ENCODE data around the gene LSM7. TPM values are rescaled to one million over a fixed set of nuclear protein-coding genes. Genes with fewer than 3 reads are reported as not detected.

Gene LSM7
- total and polyA plus RNA-seq, 7 experiments from 2014 or later = 79.4 to 182 (median 103) TPM

GRCh38 chr19:2290441-2291184 is 37.8 kb downstream of the LSM7 start:
- peak; percentile 10 for ATAC-seq
- Histone ChIP-seq H3K27ac (ENCODE audit: low read depth, low read length) (peak overlapping the region; percentile 59), H3K4me1 (ENCODE audit: control insufficient read depth in 2 of 2, insufficient read depth in 2 of 2, low read length in 2 of 2) (peaks cover 15 to 19% of the 10 kb centered on the region in 2 donors), H3K4me3 (ENCODE audit: low read length) (peak overlapping the region; percentile 74), H3K36me3 (ENCODE audit: control insufficient read depth in 2 of 3, insufficient read depth in 3 of 3, low read length in 3 of 3) (peaks cover 0 to 3% (median 0%) of the 10 kb centered on the region in 3 experiments), H3K27me3 (ENCODE audit: control insufficient read depth in 2 of 2, insufficient read depth in 2 of 2, low read length in 2 of 2) (no peaks in the 10 kb centered on the region), H3K9me3 (ENCODE audit: control insufficient read depth in 2 of 3, low read length in 3 of 3) (no peaks in the 10 kb centered on the region)
- H3K9me3 Mint-ChIP-seq = peaks cover 0 to 2% (median 0%) of the 10 kb centered on the region in 11 donors
- peaks cover 3 to 23% (median 5%) of the 10 kb centered on the region in 5 donors for H3K36me3 Mint-ChIP-seq
- H3K27me3 Mint-ChIP-seq = no peaks in the 10 kb centered on the region
- CTCF ChIA-PET = interaction anchor here (1.0 kb wide), 1 partner anchor 11 kb away, joined by 3 read pairs; no protein-coding TSS in a partner anchor
- POLR2A ChIA-PET = interaction anchor here (0.6 to 2.2 kb wide), 8 partner anchors 8 to 41 kb away, joined by 3 to 14 read pairs (median 5); partner anchors contain the start of genes LSM7, PEAK3 and SPPL2B
- H3K4me3 Mint-ChIP-seq = peak overlapping the region; percentile 74 to 90 (median 82)
- H3K27ac Mint-ChIP-seq = peak overlapping the region in 8 of 9 donors; percentile 20 to 93 (median 69)
- DNase-seq = peak in 6 of 9 donors; percentile 43 to 52 (median 46)
- H3K4me1 Mint-ChIP-seq = peaks cover 22 to 42% (median 31%) of the 10 kb centered on the region in 7 donors
- intact Hi-C loops (cut with micrococcal nuclease) = loop anchor here in 1 of 2 donors (1.0 kb wide), 1 partner anchor 54 kb away; the partner anchor contains the start of genes PLEKHJ1 and SF3A2

GRCh38 chr19:2289714-2290435 is 38.5 kb downstream of the LSM7 start:
- H3K27ac ChIP-seq (ENCODE audit: low read depth, low read length) = peak overlapping the region; percentile 59
- DNase-seq (peak; percentile 54 to 77 (median 66)), ATAC-seq (peak; percentile 77)
- Mint-ChIP-seq H3K9me3 (peaks cover 0 to 2% (median 0%) of the 10 kb centered on the region in 11 donors), H3K27me3 (no peaks in the 10 kb centered on the region), H3K27ac (peak overlapping the region; percentile 88 to 98 (median 92)), H3K4me1 (peaks cover 22 to 42% (median 31%) of the 10 kb centered on the region in 7 donors), H3K36me3 (peaks cover under 1 to 21% (median 4%) of the 10 kb centered on the region in 5 donors), H3K4me3 (peak overlapping the region; percentile 87 to 96 (median 91))
- CTCF ChIA-PET = interaction anchor here (0.6 to 3.1 kb wide), 5 partner anchors 16 to 162 kb away, joined by 3 to 15 read pairs (median 3); no protein-coding TSS in a partner anchor
- peaks cover 15 to 19% of the 10 kb centered on the region in 2 donors for H3K4me1 ChIP-seq (ENCODE audit: control insufficient read depth in 2 of 2, insufficient read depth in 2 of 2, low read length in 2 of 2)
- intact Hi-C loops (cut with micrococcal nuclease) = loop anchor here (1.0 to 2.0 kb wide), 4 partner anchors 15 to 54 kb away; partner anchors contain the start of genes LSM7 (in 1 of the 2), PLEKHJ1 (in 1 of the 2), SF3A2 (in 1 of the 2) and SPPL2B (in 1 of the 2)
- peak overlapping the region; percentile 74 for H3K4me3 ChIP-seq (ENCODE audit: low read length)
- no peaks in the 10 kb centered on the region for H3K27me3 ChIP-seq (ENCODE audit: control insufficient read depth in 2 of 2, insufficient read depth in 2 of 2, low read length in 2 of 2)
- POLR2A ChIA-PET = interaction anchor here (0.7 to 2.7 kb wide), 16 partner anchors 9 to 328 kb away, joined by 3 to 18 read pairs (median 6); no protein-coding TSS in a partner anchor
- H3K9me3 ChIP-seq (ENCODE audit: control insufficient read depth in 2 of 3, low read length in 3 of 3) = no peaks in the 10 kb centered on the region
- peaks cover 0 to 3% (median 0%) of the 10 kb centered on the region in 3 experiments for H3K36me3 ChIP-seq (ENCODE audit: control insufficient read depth in 2 of 3, insufficient read depth in 3 of 3, low read length in 3 of 3)

- H3K9me3 Mint-ChIP-seq = peaks cover 0 to 2% (median 0%) of the 10 kb centered on the region in 11 donors
- Histone ChIP-seq H3K4me1 (ENCODE audit: control insufficient read depth in 2 of 2, insufficient read depth in 2 of 2, low read length in 2 of 2) (peaks cover 15 to 19% of the 10 kb centered on the region in 2 donors), H3K27me3 (ENCODE audit: control insufficient read depth in 2 of 2, insufficient read depth in 2 of 2, low read length in 2 of 2) (no peaks in the 10 kb centered on the region), H3K36me3 (ENCODE audit: control insufficient read depth in 2 of 3, insufficient read depth in 3 of 3, low read length in 3 of 3) (peaks cover 0 to 2% (median 0%) of the 10 kb centered on the region in 3 experiments), H3K4me3 (ENCODE audit: low read length) (peak overlapping the region; percentile 74), H3K27ac (ENCODE audit: low read depth, low read length) (peak overlapping the region; percentile 59), H3K9me3 (ENCODE audit: control insufficient read depth in 2 of 3, low read length in 3 of 3) (no peaks in the 10 kb centered on the region)
- H3K27ac Mint-ChIP-seq = peak overlapping the region; percentile 87 to 98 (median 92)
- H3K36me3 Mint-ChIP-seq = peaks cover 0 to 20% (median 3%) of the 10 kb centered on the region in 5 donors
- peaks cover 21 to 40% (median 28%) of the 10 kb centered on the region in 7 donors for H3K4me1 Mint-ChIP-seq
- H3K4me3 Mint-ChIP-seq = peak overlapping the region; percentile 87 to 96 (median 91)
- ATAC-seq (peak; percentile 28), DNase-seq (peak in 1 of 9 donors; percentile 21)
- no peaks in the 10 kb centered on the region for H3K27me3 Mint-ChIP-seq
- POLR2A ChIA-PET = interaction anchor here (0.6 to 2.7 kb wide), 15 partner anchors 10 to 696 kb away, joined by 3 to 18 read pairs (median 6); partner anchors contain the start of gene LMNB2
- intact Hi-C loops (cut with micrococcal nuclease) = loop anchor here (1.0 to 2.0 kb wide), 3 partner anchors 14 to 40 kb away; partner anchors contain the start of genes LSM7 (in 1 of the 2) and SPPL2B (in 1 of the 2)
- CTCF ChIA-PET = interaction anchor here (0.6 to 3.1 kb wide), 10 partner anchors 8 to 161 kb away, joined by 3 to 15 read pairs (median 4); no protein-coding TSS in a partner anchor
Observed at GRCh38 chr19:2288818-2289713, 39.3 kb downstream of the LSM7 start.

- Mint-ChIP-seq H3K27me3 (no peaks in the 10 kb centered on the region), H3K9me3 (peaks cover 0 to 2% (median 0%) of the 10 kb centered on the region in 11 donors), H3K4me1 (peaks cover 18 to 33% (median 22%) of the 10 kb centered on the region in 7 donors), H3K36me3 (peaks cover 0 to 17% (median 0%) of the 10 kb centered on the region in 5 donors), H3K4me3 (peak overlapping the region in 9 of 10 donors; percentile 69 to 96 (median 90)), H3K27ac (peak overlapping the region; percentile 65 to 98 (median 91))
- Histone ChIP-seq H3K9me3 (ENCODE audit: control insufficient read depth in 2 of 3, low read length in 3 of 3) (no peaks in the 10 kb centered on the region), H3K4me1 (ENCODE audit: control insufficient read depth in 2 of 2, insufficient read depth in 2 of 2, low read length in 2 of 2) (peaks cover 15 to 19% of the 10 kb centered on the region in 2 donors), H3K4me3 (ENCODE audit: low read length) (no peak overlapping the region), H3K27ac (ENCODE audit: low read depth, low read length) (no peak overlapping the region), H3K27me3 (ENCODE audit: control insufficient read depth in 2 of 2, insufficient read depth in 2 of 2, low read length in 2 of 2) (no peaks in the 10 kb centered on the region), H3K36me3 (ENCODE audit: control insufficient read depth in 2 of 3, insufficient read depth in 3 of 3, low read length in 3 of 3) (no peaks in the 10 kb centered on the region)
- no peak for DNase-seq
- ATAC-seq = no peak
- CTCF ChIA-PET = interaction anchor here (0.7 to 3.1 kb wide), 6 partner anchors 9 to 45 kb away, joined by 3 to 15 read pairs (median 5); no protein-coding TSS in a partner anchor
- intact Hi-C loops (cut with micrococcal nuclease) = loop anchor here (2.0 kb wide), 2 partner anchors 14 to 40 kb away; partner anchors contain the start of genes LSM7 (in 1 of the 2) and SPPL2B (in 1 of the 2)
- POLR2A ChIA-PET = interaction anchor here (0.7 to 2.7 kb wide), 13 partner anchors 10 to 695 kb away, joined by 3 to 18 read pairs (median 6); no protein-coding TSS in a partner anchor
Observed at GRCh38 chr19:2288338-2288817, 40.0 kb downstream of the LSM7 start.
